ENCODE results near the gene C19orf85.

GRCh38 chr19:55439052-55439451 is 25.5 kb downstream of the C19orf85 start:
- no peak for TF ChIP-seq MAX (IDR thresholded peaks at IDR 0.05)
- TF ChIP-seq CEBPB (IDR thresholded peaks at IDR 0.05): no peak
- TF ChIP-seq CREB1 (IDR thresholded peaks at IDR 0.05; ENCODE audit: low read depth): no peak
- TF ChIP-seq EP300 (IDR thresholded peaks at IDR 0.05; ENCODE audit: borderline replicate concordance): no peak
- no peak for TF ChIP-seq RAD21 (IDR thresholded peaks at IDR 0.05; ENCODE audit: low read depth)
- TF ChIP-seq TAF1 (IDR thresholded peaks at IDR 0.05; ENCODE audit: low read depth): no peak
